HG03139 (cell line): ENCODE results near the gene FBXW8.
"Not testable (repeated sequence)": the region's sequence is repeated elsewhere in the genome, so short reads cannot be mapped to it uniquely, and the experiment has no call there.

ENCODE experiments used
- ATAC-seq: cut with Tn5 transposase; IDR thresholded peaks from one replicate; pipeline ENCODE4 v1.9.1; 2021; ENCODE audit not compliant: unreplicated experiment

The FBXW8 gene

DNA sequence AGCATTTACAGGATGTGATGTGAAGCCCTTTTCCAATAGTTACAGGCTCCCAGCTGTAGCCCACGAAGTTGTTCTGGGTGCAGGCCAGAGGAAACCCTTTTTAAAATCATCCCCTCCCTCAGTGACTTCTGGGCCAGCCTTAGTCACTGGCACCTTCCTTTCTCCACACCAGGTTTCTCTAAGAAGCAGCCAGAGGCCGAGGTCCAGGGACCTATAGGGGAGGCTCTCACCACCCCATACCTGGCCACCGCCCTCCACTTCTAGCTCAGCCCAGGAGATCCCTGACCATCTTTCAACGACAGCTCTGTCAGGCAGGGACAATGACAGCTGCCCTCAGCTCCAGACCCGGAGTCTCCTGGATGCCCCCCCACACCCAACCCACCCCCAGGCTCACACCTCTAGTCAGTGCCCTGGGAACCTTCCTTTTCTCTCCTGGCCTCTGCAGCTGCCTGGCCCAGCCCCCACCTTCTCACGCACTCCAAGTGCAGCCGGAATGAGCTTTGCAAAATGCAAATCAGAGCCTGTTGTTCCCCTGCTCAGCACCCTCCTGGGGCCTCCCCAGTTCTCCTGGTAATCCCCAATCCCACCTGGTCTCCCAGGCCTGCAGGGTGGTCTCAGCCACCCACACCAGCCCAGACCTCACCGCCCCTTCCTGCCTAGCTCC, 141.8 kb downstream of the FBXW8 start:
- ATAC-seq = no peak

DNA sequence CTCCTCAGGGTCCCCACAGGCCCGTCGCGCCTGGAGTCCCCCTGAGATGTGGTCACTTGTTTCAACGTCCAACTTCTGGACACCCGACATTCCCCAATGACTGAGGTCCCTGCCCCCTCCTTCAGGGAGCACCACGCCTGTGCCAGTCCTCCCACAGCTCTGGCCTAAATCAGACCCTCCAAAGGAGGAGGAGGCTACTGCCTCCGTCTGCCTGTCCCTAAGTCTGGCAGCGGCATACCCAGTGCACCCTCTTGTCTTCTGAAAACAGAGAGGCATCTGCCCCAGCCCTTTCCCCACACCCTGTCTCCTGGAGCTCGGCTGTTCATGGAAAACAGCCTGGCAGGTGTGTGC, 142.3 kb downstream of the FBXW8 start:
- no peak for ATAC-seq

DNA sequence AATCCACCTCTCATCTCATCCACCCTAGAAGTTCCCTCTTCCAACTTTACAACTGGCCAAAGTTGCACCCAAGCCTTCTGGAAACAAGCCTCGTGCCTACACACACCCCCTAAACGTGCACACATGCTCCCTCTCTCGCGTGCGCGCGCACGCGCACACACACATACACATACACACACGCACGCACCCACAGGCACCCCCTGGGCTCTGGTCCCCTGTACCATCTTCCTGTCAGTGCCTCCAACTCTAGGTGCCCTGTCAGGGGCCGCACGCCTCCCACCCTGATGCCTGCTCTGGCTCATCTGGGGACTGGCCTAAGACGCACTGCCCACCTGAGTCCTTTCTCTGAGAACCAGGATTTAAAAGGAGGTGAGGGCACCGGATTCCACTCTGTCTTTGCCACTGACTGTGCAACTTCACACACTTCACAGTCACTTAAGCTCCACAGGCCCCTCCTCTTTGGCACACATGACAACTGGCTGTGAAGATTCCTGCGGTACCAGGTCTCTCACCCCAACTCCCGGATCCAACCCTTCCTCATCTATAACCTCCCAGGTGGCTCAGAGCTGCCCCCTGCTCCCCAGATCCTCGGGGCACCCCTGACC, 142.9 kb downstream of the FBXW8 start:
- no peak for ATAC-seq

DNA sequence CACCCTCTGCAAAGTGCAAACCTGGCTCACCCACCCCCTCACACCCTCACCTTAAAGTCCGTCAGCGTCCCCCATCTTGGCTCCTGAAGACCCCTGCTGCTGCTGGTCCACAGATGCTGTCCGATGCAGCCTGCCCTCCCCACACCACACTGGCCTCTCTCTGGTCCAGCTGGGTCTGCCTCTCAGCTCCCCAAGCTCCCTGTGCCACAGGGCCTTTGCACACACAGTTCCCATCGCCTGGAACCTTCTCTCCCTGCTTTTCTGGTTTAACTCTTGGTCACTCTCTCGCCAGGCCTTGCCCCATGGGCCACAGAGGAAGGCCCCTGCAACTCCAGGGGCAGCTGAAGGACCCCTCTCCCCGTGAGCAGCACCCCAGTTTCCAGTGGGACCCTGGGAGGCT, 143.5 kb downstream of the FBXW8 start:
- no peak for ATAC-seq

DNA sequence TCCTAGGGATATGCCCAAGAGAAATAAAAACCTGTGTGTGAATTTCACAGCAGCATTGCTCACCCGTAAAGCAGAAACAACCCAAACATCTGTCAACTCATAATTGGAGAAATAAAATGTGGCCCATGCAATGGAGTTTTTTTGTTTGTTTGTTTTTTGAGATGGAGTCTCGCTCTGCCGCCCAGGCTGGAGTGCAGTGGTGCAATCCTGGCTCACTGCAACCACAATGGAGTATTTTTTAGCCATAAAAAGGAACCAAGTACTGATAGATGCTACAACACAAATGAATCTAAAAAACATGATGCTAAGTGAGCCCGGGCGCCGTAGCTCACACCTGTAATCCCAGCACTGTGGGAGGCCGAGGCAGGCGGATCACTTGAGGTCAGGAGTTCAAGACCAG, 146.9 kb downstream of the FBXW8 start:
- ATAC-seq = not testable (repeated sequence)

DNA sequence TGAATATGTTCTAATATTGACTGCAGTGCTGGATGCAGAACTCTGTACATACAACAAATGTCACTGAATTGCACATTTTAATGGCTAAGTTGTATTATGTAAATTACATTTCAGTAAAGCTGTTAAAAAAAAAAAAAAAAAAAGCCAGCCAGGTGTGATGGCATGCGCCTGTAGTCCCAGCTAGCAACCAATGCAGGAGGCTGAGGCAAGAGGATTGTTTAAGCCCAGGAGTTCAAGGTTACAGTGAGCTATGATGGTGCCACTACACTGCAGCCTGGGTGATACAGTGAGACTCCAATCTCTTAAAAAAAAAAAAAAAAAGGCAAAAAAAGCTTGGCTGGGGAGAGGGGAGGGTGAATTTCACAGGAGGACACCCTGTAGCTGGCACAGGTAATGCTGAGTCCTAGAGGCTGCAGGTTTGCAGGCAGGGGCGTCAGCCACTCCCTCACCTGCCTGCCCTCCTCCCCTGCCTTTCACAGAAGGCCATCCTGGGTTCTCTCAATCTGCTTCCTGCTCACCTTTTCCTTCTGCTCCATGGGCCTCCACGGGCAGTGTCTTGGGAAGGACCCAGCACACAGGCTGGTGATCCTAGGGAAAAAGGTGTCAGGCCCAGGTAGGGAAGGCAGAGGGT, 147.8 kb downstream of the FBXW8 start:
- ATAC-seq = no peak

DNA sequence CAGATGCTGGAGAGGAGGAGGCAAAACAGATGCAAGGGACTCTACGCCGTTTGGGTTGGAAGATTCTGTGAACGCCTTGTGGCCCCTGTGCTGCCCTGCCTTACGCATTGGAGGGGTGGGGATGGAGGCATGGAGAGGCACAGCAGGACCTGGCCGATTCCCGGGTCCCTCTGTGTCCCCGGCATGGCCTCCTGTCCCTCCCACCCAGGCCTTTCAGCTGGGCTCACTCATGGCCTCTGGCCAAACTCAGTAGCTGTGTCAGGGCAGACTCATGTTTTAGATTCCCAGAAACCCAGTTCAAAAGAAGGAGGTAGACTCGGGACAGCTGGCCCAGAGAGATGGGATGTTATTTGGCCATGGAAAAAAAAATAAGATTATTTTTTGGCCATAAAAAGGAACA, 148.4 kb downstream of the FBXW8 start:
- no peak for ATAC-seq

DNA sequence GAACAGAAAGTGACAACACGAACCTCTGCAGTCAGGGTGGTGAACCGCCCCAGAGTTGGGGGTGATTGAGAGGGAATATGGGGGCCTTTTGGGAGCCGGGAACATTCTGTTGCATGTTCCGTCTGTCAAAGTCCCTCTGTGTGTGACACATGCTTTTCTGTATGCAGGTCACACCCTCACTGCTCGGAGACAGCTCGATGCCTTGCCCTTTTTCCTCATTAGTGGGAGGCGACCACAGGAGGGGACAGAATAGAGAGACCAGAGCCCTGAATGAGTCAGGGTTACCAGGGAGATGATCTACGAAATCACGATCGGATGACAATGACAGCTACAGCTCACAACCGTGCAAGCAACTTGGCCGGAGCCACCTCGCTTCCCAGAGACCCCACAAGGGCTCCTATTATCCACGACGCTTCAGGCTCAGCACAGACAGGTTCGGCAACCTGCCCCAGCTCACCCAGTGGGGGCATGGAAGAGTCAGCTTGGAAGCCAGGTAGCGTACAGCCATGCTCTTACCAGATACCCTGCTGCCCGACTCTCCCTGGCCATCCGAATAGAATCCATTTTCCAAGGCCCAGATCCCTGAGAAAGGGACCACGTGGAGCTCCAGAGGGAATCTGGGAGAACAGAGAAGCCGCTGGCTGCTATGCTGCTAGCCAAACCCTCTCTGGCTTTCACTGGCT, 149.6 kb downstream of the FBXW8 start:
- ATAC-seq = no peak

DNA sequence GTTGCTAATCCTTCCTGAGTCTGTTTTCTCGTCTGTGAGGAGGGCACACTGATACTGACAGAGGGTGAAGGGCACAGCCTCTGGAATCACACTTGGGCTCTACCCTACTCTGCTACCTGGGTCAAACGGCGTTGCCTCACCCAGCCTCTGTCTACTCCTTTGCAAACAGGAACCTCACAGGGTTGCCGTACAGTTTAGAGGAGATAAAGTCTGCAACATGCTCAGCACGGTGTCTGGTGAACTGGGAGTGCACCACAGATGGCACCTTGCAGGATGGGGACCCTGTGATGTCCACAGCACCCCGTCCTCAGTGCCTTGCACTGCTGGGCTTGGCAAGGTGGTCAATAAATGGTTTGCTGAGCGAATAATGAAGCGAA, 150.2 kb downstream of the FBXW8 start:
- no peak for ATAC-seq

DNA sequence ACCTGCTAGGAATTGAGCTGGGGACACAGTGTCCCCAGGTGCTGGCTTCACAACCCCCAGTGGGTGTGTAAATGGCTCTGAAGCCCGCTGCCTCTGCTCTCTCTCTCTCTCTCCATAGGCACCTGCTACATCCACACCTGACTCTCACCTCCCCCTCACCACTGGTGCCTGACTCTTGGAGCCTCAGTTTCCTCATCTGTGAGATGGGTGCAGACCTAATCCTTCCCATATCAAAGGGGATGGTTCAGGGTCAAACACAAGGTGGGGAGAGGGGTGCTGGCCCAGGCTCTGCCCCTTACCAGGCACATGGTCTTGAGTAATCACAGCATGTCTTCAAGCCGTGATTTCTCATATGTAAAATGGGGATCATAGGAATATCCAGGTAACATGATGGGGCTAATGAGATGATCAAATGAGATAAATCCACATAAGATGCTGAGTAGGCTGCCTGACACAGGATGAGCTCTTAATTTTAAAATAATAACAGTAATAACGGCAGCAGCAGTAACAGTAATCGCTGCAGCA, 150.9 kb downstream of the FBXW8 start:
- no peak for ATAC-seq

DNA sequence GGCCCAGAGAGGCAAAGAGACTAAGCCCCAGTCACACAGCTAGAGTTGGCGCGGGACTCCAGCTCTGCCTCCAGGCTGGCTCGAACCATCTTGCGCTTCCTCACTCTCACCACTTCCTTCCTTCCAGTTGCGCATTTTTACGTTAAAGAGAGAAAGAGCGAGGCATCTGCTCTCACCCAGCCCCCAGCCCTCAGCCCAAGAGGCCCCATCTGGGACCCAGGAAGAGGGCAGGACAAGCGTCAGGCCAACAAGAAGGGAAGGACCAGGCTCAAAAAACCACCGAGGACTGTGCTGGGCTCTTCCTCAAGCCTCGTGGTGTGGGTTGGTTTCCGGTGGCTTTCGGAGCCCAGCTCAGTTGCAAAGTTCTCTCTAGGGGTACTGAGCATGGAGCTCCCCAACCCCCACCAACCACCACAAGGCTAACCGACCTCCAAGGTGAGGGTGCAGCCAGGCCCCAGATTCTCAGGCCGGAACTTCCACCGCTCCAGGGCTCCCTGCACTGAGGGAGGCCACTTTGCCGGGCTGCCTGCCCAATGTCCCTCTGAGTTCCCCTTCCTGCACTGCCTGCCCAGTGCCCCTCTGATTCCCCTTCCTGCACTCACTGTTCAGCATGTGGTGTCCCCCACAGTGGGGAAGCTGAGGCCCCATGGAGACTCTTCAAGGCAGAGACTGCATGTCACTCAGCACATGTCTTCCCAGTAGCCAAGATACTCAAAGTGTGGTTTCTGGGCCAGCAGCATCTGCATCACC, 152.6 kb downstream of the FBXW8 start:
- ATAC-seq = peak; percentile 74

DNA sequence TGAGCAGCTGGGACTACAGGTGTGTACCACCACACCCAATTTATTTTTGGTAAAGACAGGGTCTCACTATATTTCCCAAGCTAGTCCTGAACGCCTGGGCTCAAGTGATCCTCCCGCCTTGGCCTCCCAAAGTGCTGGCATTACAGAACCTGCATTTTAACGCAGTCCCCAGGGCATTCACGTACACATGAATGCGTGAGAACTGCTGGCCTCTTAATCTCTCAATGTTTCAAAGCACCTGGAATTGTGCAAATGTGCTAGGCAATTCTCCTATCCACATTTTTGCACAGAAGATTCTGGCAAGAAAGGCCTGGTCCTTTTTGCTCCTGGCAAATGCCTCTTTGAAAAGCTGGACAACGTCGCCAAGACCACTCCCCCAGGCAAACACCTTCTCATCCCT, 153.3 kb downstream of the FBXW8 start:
- ATAC-seq = no peak

DNA sequence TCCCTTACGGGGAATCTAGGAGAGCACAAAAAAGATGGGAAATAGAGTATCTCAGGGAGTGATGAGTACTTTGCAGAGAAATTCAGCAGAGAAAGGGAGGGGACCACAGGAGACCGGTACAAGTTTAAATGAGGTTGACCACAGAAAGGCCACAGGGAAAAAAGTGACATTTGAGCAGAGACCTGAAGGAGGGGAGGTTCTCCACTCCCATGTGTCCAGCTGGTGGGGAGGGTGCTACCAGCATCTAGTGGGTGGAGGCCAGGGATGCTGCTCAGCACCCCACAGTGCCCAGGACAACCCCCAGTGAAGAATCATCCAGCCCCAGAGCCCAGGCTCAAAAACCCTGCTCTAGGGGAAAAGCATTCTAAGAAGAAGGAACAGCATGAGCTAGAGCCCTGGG, 153.8 kb downstream of the FBXW8 start:
- ATAC-seq = no peak

DNA sequence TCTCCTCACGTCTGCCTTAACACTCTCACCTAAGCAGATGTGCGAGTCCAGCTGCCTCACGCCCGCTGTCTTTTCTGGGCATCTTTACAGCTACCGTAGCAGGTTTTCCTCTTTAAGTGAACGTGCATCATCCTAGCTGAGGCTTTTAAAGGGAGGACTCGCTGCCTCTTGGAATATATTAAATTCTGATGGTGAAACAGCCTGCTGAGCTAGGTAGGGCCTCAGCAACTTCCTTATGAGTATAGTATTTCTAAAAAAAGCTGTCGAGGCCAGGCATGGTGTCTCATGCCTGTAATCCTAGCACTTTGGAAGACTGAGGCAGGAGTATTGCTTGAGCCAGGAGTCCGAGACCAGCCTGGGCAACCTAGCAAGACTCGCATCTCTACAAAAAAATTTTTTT, 156.3 kb downstream of the FBXW8 start:
- no peak for ATAC-seq

DNA sequence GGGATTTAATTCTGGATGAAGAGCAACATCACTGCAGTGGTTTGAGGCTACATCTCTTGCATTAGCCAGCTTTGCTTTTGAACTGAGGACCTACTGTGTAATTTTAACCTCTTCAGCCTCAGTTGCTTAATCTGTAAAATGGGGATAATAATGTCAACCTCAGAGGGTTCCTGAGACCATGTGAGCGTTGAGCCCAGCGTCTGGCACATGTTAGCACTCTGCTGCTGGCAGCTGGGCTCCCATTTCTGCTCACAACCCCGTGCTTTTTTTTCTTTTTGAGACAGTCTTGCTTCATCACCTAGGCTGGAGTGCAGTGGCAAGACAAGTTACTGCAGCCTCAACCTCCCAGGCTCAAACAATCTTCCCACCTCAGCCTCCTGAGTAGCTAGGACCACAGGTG, 156.9 kb downstream of the FBXW8 start:
- ATAC-seq = no peak

DNA sequence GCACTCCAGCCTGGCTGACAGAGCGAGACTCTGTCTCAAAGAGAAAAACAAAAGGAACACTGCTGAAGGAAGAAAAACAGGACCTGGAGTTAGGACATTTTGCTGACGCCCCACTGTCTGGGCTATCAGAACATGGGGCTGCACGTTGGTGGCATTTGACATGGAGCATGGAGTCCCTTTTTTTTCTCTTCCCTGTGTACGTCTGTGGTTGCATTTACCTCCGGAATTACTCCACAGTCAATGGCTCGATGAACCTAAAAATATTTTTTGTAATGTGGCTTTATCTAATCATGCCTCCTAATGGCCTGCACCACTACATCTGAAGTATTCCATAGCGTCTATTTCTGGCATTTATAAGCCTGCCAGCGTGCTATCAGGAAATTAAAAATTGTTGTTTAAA, 157.7 kb downstream of the FBXW8 start:
- no peak for ATAC-seq

DNA sequence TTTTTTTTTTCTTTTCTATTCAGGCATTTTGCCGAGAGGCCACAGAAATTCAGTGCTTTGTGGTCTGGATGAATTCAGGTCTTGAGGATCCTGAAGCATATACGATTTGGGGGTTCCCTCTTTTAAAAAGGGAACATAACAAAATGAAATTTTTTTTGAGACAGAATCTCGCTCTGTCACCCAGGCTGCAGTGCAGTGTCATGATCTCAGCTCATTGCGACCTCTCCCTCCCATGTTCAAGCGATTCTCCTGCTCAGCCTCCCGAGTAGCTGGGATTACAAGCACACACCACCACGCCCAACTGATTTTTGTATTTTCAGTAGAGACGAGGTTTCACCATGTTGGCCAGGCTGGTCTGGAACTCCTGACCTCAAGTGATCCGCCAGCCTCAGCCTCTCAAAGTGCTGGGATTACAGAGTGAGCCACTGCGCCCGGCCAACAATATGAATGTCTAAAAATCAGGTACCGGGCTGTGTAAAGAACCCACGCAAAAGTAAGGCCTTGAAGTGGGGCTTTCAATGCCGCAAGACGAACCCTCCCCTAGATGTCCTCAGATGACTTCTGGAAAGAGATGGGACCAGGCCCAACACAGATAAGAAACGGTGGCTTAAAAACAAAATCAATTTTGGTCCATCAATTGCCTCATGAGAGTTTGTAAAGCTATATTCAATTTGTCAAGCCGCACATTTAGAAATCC, 158.5 kb downstream of the FBXW8 start:
- ATAC-seq = no peak

DNA sequence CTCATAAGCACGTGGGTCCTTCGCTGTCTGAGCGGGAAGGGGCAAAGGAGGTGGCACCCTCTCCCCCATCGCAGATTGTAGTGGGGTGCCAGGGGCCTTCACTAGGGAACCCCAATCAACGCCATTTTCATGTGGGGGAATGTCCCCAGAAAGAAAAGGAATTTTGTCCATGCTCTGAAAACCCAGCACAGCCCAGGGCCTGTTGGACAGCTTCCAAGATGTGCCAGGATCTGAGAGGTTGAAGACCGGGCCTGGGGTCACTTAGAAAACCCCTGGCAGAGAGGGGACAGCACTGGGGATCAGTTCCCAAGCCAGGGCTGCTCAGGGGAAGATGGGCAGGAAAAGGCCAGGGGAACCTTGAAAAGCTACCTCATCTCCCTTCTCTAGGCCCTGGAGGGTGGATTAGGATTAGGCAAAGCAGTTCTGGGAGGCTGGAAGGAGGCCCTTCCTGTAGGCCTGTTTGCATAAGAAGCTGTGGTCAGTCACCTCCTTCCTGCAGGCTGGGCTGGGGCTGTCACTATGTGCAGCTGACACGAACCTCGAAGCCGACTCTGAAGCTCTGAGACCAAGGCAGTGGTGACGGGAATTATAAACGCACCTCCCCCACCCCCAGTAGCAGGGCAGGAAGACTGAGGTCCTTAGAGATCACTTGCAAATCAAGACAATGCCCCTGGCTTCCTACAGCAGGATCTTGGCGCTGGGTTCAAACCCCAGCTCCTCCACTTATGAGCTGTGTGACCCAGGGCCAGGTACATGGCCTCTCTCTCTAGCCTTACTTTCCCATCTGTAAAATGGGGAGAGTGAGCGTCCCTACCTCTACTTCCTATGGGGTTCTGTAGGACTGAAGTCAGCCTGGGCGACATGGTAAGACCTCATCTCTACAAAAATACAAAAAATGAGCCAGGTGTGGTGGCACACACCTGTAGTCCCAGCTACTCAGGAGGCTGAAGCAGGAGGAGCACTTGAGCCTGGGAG, 159.5 kb downstream of the FBXW8 start:
- peak; percentile 50 for ATAC-seq

DNA sequence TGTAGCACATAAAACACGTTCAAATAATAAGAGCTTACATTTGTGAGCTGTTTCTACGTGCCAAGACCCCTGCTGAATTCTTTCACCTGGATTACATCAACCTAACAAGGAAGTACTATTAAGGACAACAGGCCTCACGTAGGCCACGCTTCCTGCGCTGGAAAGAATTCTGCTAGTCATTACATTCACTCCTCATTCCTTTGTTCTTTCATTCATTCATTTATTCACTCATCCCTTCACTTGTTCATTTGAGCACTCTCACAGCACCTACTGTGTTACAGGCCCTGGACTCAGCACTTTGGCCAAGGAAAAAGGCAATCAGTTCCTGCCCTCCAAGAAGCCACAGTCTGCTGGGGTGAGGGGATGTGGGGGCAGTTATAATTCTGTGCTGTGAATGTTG, 160.3 kb downstream of the FBXW8 start:
- ATAC-seq = no peak

DNA sequence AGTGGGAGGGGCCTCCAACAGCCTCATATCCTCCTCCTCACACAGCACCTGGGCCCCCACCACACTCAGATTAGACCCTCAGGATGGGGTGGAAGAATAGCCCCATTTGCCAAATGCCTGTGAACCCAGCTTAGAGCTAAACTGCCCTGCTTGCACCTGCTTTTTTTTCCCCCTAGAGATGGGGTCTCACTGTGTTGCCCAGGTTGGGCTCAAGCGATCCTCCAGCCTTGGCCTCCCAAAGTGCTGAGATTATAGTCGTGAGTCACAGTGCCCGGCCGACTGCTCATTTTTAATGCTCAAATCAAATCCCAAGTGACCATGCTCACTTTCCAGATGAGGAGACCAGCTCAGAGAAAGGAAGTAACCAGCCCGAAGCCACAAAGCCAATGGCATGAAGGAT, 161.4 kb downstream of the FBXW8 start:
- no peak for ATAC-seq
